DOHH2 (cell line): Measurements from ENCODE around the gene PITX1.

ENCODE experiments used
- EZH2phosphoT487 ChIP-seq: fragments of 200-600 bp; sonication (generic); IDR thresholded peaks from 2 replicates; pipeline ENCODE4 v1.6.1; 2017; ENCODE audit warnings: borderline replicate concordance, mild to moderate bottlenecking, antibody characterized with exemption, low read length, moderate library complexity, mixed read lengths
- TF ChIP-seq, protein P1 (sequence below): fragments of 200-600 bp; sonication (generic); IDR thresholded peaks from one replicate; pipeline ENCODE4 v1.5.1; 2014; ENCODE audit warnings: antibody characterized with exemption, mild to moderate bottlenecking, low read depth, low read length; ENCODE audit not compliant: poor library complexity, severe bottlenecking

DNA sequence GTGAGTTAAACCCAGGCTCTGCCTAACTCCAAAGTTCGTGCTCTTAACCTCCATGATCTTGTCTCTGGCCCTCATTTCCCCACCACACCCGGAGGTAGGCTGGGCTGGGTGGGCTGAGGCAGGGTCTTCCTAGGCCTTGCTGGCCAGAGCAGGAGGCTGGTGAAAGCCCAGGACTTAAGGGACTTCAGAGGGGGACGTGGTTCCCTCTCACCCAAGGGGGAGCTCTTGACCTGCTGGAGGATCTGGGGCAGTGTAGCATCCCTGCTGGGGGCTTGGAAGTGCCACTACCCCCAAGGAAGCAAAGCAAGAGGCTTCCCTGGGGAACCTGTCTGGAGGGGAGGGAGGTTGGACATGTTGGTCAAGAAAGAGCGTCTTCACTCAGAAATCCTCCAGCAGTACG lies 14.7 kb downstream of the PITX1 start:
- TF ChIP-seq, protein P1, sequence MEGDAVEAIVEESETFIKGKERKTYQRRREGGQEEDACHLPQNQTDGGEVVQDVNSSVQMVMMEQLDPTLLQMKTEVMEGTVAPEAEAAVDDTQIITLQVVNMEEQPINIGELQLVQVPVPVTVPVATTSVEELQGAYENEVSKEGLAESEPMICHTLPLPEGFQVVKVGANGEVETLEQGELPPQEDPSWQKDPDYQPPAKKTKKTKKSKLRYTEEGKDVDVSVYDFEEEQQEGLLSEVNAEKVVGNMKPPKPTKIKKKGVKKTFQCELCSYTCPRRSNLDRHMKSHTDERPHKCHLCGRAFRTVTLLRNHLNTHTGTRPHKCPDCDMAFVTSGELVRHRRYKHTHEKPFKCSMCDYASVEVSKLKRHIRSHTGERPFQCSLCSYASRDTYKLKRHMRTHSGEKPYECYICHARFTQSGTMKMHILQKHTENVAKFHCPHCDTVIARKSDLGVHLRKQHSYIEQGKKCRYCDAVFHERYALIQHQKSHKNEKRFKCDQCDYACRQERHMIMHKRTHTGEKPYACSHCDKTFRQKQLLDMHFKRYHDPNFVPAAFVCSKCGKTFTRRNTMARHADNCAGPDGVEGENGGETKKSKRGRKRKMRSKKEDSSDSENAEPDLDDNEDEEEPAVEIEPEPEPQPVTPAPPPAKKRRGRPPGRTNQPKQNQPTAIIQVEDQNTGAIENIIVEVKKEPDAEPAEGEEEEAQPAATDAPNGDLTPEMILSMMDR = peak; percentile 50
- TF ChIP-seq EZH2phosphoT487 = no peak
